IPS DF 19.7 (cell line): Measurements from ENCODE around the gene ACTR5.
A peak's percentile ranks its signal among the peaks of the same experiment; 100 is the strongest.

Experiments used
- DNase-seq: peaks from one replicate; pipeline ENCODE4 v3.0.0-alpha.2; 2013; ENCODE audit warnings: low read depth, low spot score

The ACTR5 gene

DNA sequence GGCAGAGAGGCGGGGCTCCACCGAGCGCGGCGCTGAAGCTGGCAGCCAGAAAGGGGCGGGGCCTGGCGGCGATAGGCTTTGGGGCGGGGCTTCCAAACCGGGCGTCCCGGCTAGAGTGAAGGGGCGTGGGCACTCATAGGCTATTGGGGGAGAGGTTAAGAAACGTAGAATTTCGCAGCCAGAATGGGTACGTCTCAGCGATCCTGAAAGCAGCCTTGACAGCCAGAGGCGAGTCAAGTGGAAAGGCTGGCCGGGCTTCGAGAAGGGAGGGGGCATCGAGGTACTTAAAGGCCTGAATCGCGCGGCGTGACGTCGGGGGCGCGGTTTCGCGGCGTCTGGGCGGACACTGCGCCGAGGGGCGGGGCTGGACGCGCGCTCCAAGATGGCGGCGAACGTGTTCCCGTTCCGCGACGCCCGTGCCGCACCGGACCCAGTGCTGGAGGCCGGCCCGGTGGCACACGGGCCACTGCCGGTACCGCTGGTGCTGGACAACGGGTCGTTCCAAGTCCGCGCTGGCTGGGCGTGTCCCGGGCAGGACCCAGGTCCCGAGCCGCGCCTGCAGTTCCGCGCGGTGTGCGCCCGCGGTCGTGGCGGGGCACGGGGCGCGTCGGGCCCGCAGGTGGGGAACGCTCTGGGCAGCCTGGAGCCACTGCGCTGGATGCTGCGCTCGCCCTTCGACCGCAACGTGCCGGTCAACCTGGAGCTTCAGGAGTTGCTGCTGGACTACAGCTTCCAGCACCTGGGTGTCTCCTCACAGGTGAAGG lies at the start of gene ACTR5:
Gene ACTR5, plus strand, starts transcription at position 364 of the 764 bp plus-strand sequence. Its CDS starts 19 bp downstream, at position 383.
- DNase-seq, result no peak

DNA sequence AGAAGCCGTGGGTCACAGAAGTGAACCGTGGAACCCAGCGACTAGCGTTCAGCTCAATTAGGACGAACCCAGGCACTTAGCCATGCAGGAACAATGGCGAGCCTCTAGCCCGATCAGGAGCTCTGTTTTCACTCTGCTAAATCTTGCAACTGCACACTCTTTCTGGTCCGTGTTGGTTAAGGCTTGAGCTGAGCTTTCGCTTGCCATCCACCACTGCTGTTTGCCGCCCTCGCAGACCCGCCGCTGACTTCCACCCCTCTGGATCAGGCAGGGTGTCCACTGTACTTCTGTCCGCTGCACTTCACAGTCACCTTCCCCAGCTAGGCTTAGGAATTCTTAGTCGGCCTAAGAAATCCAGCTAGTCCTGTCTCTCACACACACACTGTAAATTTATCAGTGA lies 49.7 kb upstream of the ACTR5 start:
- no peak for DNase-seq

DNA sequence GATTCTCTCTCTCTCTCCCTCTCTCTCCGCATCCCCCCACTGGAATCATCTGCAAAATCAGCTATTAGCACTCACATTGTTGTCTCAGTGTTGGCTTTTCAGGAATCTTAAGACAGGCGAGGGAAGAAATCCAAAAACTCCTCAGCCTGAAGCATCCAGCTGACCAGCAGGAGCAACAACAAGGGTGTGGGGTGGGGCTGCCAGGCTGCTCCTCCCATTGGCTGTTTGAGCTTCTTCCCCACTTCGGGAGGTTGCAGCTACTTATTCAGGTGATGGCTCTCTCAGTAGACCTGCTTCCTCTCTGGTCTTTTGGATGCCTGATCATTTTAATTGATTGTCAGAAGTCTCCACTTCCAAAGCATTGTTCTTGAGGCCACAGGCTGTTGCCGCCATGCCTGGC lies 48.1 kb upstream of the ACTR5 start:
- no peak for DNase-seq

DNA sequence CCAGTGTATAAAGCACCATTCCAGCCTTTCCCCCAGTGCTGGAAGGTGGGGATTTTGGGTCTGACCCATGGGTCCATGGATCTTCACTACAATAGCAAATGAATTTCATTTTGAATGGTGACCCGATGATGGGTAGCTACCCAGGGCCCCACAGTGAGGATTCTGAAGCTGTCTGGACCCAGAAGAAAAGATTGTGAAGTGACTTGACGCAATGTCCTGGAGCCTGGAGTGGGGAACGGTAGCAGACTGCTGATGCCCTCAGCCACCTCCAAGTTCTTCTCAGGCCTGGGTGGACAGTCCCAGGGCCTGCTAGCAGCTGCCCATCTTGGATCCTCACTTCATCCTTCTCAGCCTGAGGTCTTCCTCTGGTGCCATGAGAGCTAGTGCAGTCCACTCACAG lies 47.3 kb upstream of the ACTR5 start:
- no peak for DNase-seq

DNA sequence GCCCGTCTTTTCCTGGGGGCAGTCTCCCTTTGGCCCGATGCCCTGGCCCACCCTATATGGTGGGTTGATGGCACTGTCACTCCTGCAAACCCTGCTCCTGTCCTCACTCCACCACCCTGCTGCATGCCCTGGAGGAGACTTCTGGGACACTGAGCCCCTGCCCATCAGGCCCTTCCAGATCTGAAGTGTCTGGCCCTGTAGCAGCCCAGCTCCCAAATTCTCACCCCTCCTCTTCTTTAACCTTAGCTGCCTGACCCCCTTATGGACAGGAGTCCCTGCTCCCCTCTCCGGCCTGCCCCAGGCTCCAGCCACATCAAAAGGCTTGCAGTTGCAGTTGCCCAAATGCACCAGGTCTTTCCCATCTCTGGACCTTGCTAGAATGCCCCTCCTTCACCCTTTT lies 44.7 kb upstream of the ACTR5 start:
- no peak for DNase-seq

DNA sequence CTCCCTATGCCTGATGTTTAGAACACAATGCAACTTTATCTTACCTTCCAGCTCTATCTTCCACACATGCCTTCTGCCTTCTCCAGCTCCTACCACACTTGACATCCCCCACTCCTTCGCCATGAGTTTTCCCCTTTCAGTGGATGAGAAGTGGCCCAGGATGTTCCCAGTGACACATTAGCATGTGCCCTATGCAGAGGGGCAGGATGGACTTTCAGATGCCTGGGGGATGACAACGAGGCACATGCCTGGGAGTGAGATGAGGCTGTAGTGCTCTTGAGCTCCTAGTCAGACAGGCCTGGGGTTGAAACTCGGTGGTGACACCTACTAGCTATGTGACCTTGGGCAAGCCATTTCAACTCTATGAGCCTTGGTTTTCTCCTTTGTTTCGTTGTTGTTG lies 44.1 kb upstream of the ACTR5 start:
- DNase-seq, result no peak

DNA sequence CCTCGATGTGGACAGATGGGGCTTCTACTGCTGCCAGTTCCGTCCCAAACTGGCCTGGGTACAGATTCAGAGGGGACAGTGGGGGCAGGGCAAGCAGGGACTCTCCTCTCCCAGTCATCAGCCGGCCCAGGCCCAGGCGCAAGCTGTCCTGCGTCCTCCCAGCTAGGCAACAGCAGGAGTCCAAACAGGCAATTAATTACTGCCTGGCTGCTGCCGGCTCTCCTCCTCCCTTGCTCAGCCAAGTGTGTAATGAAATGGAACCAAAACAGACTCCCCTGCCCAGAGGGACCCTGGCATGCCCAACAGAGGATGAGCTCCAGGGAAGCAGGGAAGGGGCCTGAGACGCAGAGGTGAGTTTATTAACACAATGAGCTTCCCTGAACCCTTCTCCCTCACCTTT lies 41.8 kb upstream of the ACTR5 start:
- DNase-seq, result no peak

DNA sequence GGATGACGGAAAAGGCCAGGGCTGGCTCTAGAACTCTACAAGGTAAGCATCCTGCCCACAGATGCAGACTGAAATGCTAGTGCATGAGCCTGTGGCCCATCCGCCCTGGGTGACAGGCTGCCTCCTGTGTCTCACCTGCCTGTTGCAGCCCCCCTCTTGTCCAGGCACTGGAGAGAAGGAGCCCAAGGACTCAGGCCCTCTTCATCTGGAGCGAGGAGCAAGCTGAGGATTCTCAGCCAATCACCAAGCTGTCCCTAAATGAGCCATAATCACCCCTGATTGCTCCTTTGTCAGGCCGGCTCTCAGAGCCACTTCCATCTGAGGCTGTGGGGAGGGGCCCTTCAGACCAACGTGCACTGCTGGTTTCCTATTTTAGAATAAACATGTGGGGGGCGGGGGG lies 34.0 kb upstream of the ACTR5 start:
- no peak for DNase-seq

DNA sequence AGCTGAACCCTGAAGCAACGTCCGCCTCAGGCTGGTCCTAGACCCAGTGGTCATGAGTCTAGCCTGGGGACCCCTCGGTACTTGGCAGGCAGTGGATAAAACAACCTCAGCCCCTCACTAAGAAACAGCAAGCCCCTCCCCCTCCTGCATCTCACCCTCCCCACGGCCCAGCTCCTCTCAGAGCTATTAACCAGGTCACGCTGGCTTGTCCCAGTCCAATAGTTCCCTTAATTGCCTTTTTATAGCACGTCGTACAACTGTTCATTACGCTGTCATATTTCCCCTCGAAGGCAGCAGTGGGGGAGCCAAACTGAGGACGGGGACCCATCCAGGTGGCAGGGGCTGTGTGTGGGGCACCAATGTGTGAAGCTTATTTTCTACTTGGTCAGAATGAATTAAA lies 32.6 kb upstream of the ACTR5 start:
- no peak for DNase-seq

DNA sequence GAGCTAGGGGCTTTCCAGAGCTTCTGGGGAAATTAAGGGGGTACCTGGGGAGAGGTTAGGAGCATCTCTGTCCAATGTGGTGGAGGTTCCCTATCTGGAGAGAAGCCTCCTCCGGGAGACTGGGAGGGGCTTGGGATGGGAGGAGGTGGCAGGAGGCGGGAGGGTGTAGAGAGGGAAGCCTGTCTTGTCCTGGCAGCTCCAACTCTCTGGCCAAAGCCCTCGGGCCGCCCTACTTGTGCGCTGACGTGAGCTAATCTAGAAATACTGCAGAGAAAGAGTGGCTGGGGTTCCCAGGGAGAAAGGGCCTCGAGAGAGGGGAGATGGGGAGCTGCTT lies 25.6 kb upstream of the ACTR5 start:
- DNase-seq, result no peak

DNA sequence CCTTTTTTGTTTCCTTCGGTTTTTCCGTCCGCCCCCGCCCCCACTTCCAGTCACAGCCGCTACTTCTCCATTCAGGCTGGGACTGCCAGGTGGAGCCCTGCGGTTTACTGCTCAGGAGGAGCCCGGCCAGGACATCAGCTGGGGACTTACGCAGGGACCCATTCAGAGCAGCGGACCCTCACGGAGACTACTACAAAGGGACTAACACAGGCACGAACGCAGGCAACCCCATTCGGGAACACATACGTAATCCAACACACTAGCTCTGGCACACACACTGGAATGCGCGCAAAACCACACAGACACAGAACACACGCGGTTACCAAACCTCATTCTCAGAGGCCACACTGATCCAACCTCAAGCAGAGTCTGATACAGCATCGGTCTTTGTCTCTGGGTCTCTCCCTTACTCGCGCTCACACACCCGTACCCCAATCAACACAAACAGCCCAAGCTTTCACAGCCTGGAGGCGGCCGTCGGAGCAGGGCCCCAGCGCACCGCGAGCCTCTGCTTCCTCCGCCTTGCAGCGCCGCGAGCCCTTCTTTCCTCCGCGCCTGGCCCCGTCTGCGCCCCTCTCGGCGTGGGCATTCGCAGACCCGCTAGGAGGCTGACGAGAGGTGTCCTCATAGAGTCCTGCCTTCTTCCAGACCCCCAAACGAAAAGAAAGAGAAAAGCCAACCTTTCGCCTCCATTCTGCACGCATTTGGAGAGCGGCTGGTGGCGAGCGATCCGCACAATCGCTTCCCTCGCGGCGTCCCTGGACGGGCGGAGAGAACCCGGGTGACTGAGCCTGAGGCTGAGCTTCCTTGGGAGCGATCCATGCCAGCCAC lies 25.0 kb upstream of the ACTR5 start:
- DNase-seq, result no peak

DNA sequence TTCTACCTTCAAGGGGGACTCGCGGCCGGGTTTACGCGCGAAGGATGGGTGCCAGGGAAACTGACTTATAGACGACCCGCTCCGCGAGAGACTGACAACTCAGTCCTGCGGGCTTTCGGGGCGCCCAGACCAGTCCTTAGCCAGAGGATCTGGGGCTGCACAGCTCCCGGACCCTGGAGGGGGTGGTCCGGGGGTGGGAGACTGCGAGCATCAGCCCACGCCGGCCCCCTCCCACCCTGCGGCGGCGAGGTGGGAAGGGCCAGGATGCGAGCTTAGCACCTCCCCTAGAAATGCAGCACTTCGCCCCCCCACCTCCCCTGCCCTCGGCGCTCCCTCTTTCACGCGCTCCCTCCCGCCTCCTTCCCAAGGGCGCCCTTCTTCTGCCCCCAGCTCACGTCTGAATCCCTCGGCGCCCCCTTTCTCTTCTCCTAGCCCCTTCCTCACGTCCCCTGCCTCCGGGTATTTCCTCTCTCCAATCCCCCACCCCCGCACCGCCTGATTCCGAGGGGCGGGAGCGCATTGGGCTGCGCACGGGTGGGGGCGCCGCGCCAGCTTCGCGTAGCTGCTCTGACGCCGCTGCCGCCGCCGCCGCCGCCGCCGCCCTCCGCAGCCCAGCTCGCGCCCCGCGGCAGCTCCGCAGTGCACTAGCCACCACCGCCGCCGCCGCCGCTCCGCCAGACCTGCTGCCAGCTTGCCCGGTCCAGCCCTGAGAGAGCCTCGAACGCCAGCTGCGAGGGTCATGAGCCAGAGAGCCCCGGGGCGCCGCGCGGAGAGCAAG lies 24.2 kb upstream of the ACTR5 start, which contains the start of gene SLC32A1:
Gene SLC32A1, plus strand, starts transcription at position 639 of the 778 bp plus-strand sequence. CDS start 239 bp downstream, outside the sequence.
- no peak for DNase-seq

DNA sequence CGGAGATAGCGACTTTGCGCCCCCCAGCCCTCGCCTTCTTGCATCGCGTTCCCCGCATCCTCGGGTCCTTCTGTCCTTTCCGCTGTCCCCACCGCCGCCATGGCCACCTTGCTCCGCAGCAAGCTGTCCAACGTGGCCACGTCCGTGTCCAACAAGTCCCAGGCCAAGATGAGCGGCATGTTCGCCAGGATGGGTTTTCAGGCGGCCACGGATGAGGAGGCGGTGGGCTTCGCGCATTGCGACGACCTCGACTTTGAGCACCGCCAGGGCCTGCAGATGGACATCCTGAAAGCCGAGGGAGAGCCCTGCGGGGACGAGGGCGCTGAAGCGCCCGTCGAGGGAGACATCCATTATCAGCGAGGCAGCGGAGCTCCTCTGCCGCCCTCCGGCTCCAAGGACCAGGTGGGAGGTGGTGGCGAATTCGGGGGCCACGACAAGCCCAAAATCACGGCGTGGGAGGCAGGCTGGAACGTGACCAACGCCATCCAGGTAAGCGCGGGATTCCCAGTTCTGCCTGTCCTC lies 23.6 kb upstream of the ACTR5 start:
- no peak for DNase-seq

DNA sequence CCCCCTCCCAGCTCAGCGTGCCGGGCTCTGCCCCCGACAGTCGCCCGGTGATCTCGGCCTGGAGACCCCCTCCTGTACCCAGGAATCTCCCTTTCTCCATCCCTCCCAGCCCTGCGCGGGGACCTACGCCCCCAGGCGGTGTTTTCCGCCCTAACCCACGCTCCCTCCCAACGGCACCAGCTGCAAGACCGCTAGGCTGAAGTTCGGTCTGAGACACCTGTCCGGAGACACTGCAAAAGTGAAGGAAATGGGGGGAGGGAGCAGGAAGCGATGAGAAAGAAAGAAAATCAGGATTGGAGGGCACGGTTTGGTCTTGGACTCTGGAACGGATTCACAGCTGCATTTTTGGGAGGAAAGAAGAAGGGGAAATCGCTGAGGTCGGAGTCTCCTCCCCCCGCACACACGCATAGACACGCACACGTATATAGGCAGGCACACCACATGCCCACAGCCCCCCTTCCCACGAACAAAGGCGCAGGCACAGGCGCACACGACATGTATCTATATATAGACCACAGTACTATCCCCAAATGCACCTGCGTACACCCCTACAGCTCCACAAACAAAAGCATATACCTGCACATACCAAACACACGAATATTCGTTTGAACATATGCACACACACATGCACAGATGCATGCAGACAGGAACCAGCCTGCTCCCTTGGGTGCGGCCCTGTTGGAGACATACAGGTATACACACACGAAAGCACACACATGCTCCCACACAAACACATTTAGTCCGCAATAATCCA lies 22.9 kb upstream of the ACTR5 start:
- peak; percentile 82 for DNase-seq

DNA sequence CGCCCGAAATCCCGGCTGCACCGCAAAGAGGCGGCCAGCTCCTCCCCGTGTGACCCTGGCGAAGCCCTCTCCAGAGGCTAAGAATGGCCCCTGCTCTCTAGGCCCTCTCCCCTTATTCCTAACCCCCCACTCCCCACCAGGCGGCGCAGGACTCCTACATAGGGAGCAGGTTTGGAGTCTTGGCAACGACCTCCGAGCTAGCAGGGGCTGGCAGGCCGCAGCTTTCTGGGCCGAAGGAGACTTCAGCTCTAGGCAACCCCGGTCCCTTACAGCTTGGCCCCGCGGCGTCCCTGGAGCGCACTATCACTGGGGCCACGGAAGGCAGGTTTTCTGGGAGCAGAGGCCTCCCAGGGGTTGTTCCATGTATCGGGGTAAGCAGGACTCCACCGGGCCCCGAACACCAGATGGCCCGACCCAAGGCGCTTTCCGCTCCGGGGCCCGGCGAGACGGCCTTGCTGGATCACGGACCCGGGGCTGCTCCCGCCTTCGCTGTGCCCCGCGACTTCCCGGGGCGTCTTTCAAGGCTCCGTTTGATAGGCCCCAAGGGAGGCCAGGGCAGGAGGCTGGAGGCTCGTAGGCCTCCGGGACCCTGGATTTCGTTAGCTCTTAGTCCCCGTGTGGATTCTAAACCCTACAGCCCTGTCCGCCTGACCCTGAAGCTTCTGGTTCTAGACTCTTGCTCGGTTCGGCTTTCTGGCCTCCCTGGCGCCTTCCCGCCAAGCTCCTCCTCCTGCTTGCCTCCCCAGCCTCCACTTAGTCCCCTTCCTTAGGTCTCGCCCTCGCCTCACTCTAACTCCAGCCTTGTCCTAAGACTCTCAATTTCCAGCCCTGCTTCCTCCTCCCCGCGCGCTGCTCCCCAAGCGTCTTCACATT lies 22.1 kb upstream of the ACTR5 start:
- no peak for DNase-seq

DNA sequence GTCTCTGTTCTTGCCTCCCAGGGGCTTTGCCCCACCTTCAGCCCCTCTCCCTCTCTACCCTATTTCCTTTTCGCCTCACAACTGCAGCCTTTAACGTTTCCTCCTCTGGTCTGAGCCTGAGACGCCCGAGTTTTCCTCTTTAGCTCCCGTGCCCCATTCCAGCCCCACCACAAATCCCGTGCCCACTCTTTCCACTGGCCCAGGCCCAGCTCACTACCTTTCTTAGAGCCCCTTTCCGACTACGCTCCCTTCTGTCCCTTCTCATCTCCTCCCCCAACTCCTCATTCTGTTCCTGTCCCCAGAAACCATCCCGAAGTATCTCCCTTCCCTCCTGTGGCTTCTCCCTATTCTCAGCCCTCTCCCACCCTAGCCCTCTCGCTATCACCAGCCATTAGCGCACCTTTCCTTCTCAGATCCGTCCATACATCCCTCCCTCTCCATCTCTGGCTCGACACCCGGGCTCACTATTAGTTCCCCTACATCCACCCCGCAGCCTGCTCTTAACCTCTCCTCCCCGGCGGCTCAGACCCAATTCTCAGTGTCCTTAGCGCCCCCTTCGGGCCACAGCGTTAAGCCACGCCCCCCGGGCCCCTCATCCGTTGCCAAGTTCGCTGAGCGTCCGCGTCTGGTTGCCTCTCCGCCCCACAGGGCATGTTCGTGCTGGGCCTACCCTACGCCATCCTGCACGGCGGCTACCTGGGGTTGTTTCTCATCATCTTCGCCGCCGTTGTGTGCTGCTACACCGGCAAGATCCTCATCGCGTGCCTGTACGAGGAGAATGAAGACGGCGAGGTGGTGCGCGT lies 21.3 kb upstream of the ACTR5 start:
- peak; percentile 79 for DNase-seq

DNA sequence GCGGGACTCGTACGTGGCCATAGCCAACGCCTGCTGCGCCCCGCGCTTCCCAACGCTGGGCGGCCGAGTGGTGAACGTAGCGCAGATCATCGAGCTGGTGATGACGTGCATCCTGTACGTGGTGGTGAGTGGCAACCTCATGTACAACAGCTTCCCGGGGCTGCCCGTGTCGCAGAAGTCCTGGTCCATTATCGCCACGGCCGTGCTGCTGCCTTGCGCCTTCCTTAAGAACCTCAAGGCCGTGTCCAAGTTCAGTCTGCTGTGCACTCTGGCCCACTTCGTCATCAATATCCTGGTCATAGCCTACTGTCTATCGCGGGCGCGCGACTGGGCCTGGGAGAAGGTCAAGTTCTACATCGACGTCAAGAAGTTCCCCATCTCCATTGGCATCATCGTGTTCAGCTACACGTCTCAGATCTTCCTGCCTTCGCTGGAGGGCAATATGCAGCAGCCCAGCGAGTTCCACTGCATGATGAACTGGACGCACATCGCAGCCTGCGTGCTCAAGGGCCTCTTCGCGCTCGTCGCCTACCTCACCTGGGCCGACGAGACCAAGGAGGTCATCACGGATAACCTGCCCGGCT lies 20.6 kb upstream of the ACTR5 start:
- no peak for DNase-seq

DNA sequence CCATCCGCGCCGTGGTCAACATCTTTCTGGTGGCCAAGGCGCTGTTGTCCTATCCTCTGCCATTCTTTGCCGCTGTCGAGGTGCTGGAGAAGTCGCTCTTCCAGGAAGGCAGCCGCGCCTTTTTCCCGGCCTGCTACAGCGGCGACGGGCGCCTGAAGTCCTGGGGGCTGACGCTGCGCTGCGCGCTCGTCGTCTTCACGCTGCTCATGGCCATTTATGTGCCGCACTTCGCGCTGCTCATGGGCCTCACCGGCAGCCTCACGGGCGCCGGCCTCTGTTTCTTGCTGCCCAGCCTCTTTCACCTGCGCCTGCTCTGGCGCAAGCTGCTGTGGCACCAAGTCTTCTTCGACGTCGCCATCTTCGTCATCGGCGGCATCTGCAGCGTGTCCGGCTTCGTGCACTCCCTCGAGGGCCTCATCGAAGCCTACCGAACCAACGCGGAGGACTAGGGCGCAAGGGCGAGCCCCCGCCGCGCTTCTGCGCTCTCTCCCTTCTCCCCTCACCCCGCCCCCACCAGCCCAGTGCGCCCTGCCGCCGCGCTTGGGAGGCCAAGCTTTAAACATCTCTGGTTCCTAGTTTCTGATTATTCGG lies 20.0 kb upstream of the ACTR5 start:
- no peak for DNase-seq
